SJCRH30 (cell line): Measurements from ENCODE around the gene PCYT1A. TPM values are rescaled to one million over a fixed set of nuclear protein-coding genes. Genes with fewer than 3 reads are reported as not detected.
A peak's percentile ranks its signal among the peaks of the same experiment; 100 is the strongest.
"Not testable (repeated sequence)": the region's sequence is repeated elsewhere in the genome, so short reads cannot be mapped to it uniquely, and the experiment has no call there.

ENCODE experiments used
- DNase-seq, 2 experiments: peaks; one replicate each; pipeline ENCODE4 v3.0.0-alpha.2; 2015 to 2020
- H3K27ac ChIP-seq: fragments of 250-450 bp; sonication (Bioruptor Pico); 2 replicates; pipeline ENCODE4 v1.5.1; 2020; ENCODE audit warnings: mild to moderate bottlenecking, moderate library complexity
- H3K27me3 ChIP-seq: fragments of 250-450 bp; sonication (Bioruptor Pico); 2 replicates; pipeline ENCODE4 v1.5.1; 2020; ENCODE audit warnings: mild to moderate bottlenecking, moderate library complexity
- H3K36me3 ChIP-seq: fragments of 250-450 bp; sonication (Bioruptor Pico); 2 replicates; pipeline ENCODE4 v1.5.1; 2020; ENCODE audit warnings: mild to moderate bottlenecking, moderate library complexity
- H3K4me1 ChIP-seq: fragments of 250-450 bp; sonication (Bioruptor Pico); 2 replicates; pipeline ENCODE4 v1.5.1; 2020; ENCODE audit warnings: mild to moderate bottlenecking, moderate library complexity
- H3K4me3 ChIP-seq: fragments of 250-450 bp; sonication (Bioruptor Pico); 2 replicates; pipeline ENCODE4 v1.5.1; 2020; ENCODE audit warnings: mild to moderate bottlenecking, moderate library complexity
- H3K9me3 ChIP-seq: fragments of 250-450 bp; sonication (Bioruptor Pico); replicated peaks from 2 replicates; pipeline ENCODE4 v1.5.1; 2020; ENCODE audit warnings: mild to moderate bottlenecking, moderate library complexity
- total RNA-seq: library from RNA; depleted of rRNA; stranded (reverse); fragments of >200 nt; shearing (Covaris generic); gene quantifications from 2 replicates; pipeline ENCODE4 v1.2.3, GENCODE V29; 2014; rRNA removed

PCYT1A gene
- total RNA-seq: 17.7 and 19.6 TPM in 2 replicates

DNA sequence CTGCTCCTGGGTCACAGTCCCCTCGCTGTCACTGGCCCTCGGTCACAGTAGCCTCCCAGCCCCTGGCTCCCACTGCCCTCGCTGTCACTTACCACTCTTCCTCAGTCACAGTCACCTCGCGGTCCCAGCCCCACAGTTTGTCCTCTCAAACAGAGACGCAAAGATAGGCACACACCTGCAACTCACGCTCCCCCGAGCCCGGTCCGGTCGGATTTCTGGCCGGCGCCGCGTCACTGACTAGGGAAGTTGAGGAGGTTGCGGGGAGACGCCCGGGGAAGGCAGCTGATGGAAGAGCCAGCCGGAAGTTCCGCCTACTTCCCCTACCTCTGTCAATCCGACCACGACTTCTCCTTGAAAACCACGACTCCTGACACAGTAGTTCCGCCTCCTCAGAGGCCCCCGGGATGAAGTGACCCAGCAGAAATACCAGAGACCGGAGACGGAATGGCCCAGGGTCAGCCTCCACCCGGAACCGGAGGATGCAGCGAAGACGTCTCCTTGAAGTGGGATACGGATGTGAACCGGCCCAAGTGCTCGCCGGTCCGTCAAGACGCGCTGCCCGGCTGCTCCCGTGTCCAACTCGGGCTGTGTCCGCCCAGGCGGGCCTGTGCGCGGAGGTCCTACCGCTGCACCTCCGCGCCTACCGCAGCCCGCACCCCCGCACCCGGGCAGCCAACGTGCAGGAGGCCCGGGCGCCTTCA is at the start of gene PCYT1A:
Gene PCYT1A, minus strand, starts transcription at position 287 of the 701 bp plus-strand sequence. CDS start 17,195 bp downstream, outside the sequence.
- Histone ChIP-seq H3K4me3 (peak within 1 kb of the TSS; percentile 83), H3K9me3 (no peaks in the 10 kb centered on the region), H3K36me3 (no peaks in the 10 kb centered on the region), H3K4me1 (0 out of 2 replicates have a peak, but pooled peaks cover 3% of the 10 kb centered on the region), H3K27me3 (no peaks in the 10 kb centered on the region), H3K27ac (peak within 1 kb of the TSS; percentile 86)
- DNase-seq: peak; percentile 91 to 94

DNA sequence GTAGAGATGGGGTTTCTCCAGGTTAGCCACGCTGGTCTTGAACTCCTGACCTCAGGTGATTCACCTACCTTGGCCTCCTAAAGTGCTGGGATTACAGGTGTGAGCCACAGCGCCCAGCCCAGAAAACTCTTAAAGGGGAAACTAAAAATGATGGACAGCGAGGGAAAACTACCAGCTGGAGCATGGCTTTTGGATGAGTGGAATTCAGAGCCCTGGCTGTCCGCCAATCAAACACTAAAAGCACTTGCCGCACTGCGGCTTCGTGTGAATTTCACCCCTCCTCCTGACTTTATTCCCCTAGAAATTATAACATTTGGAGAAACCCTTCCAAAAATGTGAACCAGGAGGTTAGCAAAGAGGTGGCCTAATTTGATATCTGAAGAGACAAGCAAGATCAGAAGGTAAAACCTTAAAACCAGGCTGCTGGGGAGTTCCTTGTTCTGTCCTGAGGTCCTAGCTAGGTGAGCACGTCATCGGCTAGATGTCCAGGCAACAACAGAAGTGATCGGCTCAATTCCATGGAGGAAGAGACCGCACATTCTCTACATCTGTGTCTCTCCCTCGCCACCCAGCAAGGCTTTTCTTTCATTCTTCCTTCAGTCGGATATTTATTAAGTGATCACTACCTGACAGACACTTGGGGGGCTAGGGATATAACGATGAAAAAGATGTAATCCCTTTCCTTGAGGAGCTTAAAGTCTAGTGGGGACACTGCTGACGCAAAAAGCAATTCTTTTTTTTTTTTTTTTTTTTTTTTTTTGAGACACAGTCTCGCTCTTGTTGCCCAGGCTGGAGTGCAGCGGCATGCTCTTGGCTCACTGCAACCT is 49.0 kb upstream of the PCYT1A start:
- Histone ChIP-seq H3K4me1 (peaks cover 20% of the 10 kb centered on the region), H3K9me3 (no peaks in the 10 kb centered on the region), H3K4me3 (no peak overlapping the region), H3K27ac (no peak overlapping the region), H3K27me3 (no peaks in the 10 kb centered on the region), H3K36me3 (no peaks in the 10 kb centered on the region)
- peak; percentile 51 to 65 for DNase-seq

DNA sequence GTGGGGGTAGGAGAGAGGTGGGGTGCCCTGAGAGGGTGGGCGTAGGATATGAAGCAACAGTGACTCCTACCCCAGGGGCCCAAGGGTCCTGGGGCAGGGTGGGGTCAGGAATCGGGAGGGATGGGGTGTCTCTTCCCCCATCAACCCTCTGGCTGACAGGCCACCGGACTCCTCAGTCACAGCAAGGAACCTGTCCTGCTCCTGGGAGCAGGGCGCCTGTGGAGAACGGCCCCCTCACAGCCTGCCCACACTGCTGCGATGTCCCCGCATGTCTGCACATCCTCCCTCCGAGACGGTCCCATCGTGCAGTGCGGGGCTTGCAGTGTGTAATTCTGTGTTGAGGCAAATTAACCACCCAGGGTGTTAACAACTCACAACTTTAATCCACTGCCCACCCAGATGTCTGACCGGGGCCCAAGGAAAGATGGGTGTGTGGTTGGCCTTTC is 48.0 kb upstream of the PCYT1A start:
- H3K4me1 ChIP-seq: peaks cover 20% of the 10 kb centered on the region
- no peak for DNase-seq
- H3K4me3 ChIP-seq: peak overlapping the region; percentile 34
- no peaks in the 10 kb centered on the region for H3K27me3 ChIP-seq
- no peaks in the 10 kb centered on the region for H3K9me3 ChIP-seq
- H3K36me3 ChIP-seq: no peaks in the 10 kb centered on the region
- H3K27ac ChIP-seq: no peak overlapping the region

DNA sequence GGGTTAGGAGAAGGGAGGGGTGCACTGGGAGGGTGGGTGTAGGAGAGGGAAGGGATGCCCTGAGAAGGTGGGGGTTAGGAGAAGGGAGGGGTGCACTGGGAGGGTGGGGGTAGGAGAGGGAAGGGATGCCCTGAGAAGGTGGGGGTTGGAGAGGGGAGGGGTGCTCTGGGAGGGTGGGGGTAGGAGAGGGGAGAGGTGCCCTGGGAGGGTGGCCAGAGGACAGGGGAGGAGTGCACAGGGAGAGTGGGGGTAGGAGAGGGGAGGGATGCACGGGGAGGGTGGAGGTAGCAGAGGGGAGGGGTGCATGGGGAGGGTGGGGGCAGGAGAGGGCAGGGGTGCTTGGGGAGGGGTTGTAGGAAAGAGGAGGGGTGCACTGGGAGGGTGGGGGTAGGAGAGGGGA is 47.5 kb upstream of the PCYT1A start:
- Histone ChIP-seq H3K9me3 (no peaks in the 10 kb centered on the region), H3K4me3 (no peak overlapping the region), H3K4me1 (peaks cover 20% of the 10 kb centered on the region)

DNA sequence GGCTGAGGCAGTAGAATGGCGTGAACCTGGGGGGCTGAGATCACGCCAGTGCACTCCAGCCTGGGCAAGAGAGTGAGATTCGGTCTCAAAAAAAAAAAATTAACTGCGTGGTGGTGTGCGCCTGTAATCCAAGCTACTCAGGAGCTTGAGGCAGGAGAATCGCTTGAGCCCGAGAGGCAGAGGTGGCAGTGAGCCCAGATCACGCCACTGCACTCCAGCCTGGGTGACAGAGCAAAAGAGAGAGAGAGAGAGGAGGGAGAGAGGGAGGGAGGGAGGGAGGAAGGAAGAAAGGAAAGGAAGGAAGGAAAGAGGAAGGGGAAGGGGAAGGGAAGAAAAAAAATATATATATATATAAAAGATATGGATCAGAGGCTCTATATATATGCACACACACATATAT is 44.6 kb upstream of the PCYT1A start:
- H3K27ac ChIP-seq: no peak overlapping the region
- no peak overlapping the region for H3K4me3 ChIP-seq
- H3K4me1 ChIP-seq: peaks cover 9% of the 10 kb centered on the region; the same call in 1 of the 2 replicates
- H3K36me3 ChIP-seq: no peaks in the 10 kb centered on the region
- H3K27me3 ChIP-seq: no peaks in the 10 kb centered on the region
- no peaks in the 10 kb centered on the region for H3K9me3 ChIP-seq
- DNase-seq: no peak

More for the DNA sequence above, 47.5 kb upstream of the PCYT1A start:
- no peak overlapping the region for H3K27ac ChIP-seq
- H3K36me3 ChIP-seq: no peaks in the 10 kb centered on the region
- no peak for DNase-seq
- H3K27me3 ChIP-seq: no peaks in the 10 kb centered on the region

DNA sequence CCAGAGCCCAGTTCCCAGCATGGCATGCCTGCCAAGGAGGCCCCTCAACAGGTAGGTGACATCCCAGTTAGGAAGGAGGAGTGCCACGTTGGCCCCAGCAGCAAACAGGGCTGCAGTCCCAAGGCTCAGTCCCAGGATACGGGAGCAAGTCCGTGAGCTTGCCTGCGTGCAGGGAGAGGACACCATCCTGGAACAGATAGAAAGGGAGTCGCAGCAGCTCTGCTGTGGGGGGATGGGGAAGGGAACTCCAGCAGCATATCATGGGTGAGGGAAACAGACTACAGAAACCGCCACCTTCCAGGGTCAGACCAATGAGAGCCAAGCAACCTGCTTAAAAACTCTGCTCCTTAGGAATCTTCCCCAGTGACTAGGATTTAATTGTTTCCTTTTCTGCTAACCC is 39.9 kb upstream of the PCYT1A start:
- Histone ChIP-seq H3K4me3 (no peak overlapping the region), H3K27ac (no peak overlapping the region), H3K36me3 (no peaks in the 10 kb centered on the region), H3K4me1 (peaks cover 14% of the 10 kb centered on the region), H3K27me3 (no peaks in the 10 kb centered on the region), H3K9me3 (no peaks in the 10 kb centered on the region)
- no peak for DNase-seq

DNA sequence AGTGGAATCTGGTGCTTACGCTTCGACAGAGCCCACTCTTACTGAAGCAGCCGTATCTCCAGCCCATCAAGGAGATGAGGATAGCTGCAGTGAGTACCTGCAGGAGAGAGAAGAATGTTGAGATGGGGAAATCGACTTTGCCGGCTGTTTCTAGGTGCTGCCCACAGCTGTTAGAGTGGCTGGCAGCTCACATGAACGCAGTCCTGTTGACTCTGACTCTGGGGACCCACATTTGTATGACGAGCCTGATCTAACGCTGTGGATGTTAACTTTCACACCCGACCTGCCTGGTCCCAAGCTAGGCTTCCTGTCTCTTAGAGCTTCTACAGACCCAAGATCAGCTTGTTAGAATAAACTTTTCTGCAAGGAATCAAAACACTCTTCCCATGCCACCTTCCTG is 39.4 kb upstream of the PCYT1A start:
- H3K9me3 ChIP-seq: no peaks in the 10 kb centered on the region
- no peak overlapping the region for H3K4me3 ChIP-seq
- no peak for DNase-seq
- no peaks in the 10 kb centered on the region for H3K27me3 ChIP-seq
- H3K4me1 ChIP-seq: peaks cover 14% of the 10 kb centered on the region
- no peak overlapping the region for H3K27ac ChIP-seq
- no peaks in the 10 kb centered on the region for H3K36me3 ChIP-seq

DNA sequence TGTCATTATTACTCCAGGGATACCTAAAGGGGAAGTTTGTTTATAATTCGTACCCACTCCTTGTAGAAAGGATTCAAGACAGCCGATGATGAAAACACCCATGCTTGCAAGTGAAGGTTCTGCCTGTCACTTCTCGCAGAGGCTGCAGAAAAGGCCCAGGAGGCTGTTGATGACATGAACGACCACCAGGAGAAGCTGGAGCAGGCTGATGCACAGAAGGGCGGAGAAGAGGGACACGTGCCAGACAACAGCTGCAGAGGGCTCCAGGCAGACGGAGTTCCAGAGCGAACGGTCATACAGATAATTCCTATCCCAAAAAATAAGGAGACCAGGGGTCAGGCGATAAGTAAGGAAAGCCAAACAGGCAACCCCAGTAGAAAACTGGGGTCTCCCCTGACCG is 36.2 kb upstream of the PCYT1A start:
- Histone ChIP-seq H3K4me1 (peaks cover 14% of the 10 kb centered on the region), H3K4me3 (peak overlapping the region; percentile 25), H3K9me3 (no peaks in the 10 kb centered on the region), H3K27me3 (no peaks in the 10 kb centered on the region), H3K36me3 (no peaks in the 10 kb centered on the region), H3K27ac (peak overlapping the region; percentile 78)
- DNase-seq: peak; percentile 92 to 94

DNA sequence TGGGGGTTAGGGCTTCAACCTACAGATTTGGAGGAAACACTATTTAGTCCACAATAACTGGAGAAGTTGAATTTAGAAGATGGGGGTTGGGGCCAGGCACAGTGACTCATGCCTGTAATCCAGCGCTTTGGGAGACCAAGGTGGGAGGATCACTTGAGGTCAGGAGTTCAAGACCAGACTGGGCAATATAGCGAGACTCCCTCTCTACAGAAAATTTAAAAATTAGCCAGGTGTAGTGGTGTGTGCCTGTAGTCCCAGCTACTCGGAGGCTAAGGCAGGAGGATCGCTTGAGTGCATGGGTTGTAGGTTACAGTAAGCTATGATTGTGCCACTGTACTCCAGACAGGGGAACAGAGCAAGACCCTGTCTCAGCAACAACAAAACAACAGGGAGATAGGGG is 35.5 kb upstream of the PCYT1A start:
- DNase-seq: no peak
- H3K36me3 ChIP-seq: no peaks in the 10 kb centered on the region
- peaks cover 14% of the 10 kb centered on the region for H3K4me1 ChIP-seq
- H3K27me3 ChIP-seq: no peaks in the 10 kb centered on the region
- no peaks in the 10 kb centered on the region for H3K9me3 ChIP-seq
- no peak overlapping the region for H3K4me3 ChIP-seq
- H3K27ac ChIP-seq: no peak overlapping the region

DNA sequence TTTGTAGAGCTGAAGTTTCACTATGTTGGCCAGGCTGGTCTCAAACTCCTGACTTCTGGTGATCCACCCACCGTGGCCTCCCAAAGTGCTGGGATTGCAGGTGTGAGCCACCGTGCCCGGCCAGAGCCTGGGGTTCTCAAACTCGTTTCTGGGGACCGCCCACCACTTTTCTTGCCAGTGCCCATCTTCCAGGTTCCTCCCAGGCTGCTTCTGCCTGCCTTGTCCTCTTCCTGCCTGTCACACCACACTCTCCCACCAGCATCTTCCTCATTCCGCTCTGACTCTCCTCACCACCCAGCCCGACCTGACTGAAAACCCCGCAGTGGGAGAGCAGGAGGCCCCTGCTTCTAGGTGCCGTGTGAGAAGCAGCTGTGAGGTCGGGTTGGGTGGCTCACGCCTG is 33.6 kb upstream of the PCYT1A start:
- H3K27ac ChIP-seq: no peak overlapping the region
- H3K4me3 ChIP-seq: no peak overlapping the region
- DNase-seq: no peak
- H3K36me3 ChIP-seq: no peaks in the 10 kb centered on the region
- peaks cover 14% of the 10 kb centered on the region for H3K4me1 ChIP-seq
- no peaks in the 10 kb centered on the region for H3K27me3 ChIP-seq
- no peaks in the 10 kb centered on the region for H3K9me3 ChIP-seq

DNA sequence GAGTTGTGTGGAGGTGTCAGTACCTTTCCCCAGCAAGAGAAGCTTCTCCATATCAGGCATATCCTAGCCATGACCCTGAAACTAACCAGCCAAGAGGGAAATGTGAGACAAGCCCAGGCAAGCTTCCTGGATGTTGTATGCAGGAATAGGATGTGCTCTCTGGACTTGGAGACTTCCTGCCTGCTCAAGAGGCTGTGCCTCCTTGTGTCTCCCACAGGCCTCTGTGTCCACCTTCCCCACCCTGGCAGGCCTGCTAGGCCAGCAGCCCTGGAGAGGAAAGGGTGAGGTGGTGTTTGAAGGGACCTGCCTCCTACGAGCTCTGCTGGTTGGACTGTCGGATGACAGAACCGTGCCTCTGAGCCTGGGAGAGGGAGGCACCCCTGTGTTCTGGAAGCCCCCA is 32.6 kb upstream of the PCYT1A start:
- peaks cover 14% of the 10 kb centered on the region for H3K4me1 ChIP-seq
- no peaks in the 10 kb centered on the region for H3K36me3 ChIP-seq
- peak in 1 of 2 experiments; percentile 34 for DNase-seq
- H3K27me3 ChIP-seq: no peaks in the 10 kb centered on the region
- no peaks in the 10 kb centered on the region for H3K9me3 ChIP-seq
- no peak overlapping the region for H3K4me3 ChIP-seq
- no peak overlapping the region for H3K27ac ChIP-seq

DNA sequence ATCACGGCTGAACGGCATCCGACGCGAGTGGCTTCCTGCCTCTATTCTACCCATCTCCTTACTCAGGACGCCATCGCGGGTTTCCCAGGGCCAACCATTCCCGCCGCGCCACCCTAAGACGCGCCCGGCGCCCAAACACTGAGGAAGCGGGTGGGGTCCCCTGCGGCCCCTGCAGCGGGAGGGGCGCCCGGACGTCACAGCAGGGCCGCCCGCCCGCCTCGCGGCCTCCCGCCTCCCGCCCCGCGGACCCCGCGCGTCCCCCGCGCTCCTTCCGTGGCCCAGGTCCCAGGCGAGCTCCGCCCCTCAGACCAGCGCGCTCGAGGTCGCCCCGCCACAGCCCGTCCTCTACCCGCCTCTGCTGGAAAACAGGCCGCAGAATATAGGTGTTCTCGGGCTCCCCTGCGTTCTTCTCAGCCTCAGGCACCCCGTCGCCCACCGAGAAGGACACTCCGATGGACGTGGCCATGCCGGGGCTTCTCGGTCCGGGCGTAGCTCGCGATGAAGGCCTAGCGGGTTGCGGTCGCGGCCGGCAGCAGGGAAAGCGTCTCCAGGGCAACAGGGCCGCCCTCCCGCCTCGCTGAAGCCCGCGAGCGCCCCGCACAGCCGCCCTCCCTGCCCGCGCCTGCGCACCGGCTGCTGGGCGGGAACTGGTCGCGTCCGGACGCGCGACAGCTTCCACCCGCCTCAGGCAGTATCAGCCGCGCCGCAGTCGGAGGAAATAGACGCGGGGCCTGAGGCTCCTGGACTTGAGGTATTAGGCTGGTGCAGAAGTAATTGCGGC is 30.4 kb upstream of the PCYT1A start, which contains the start of gene DYNLT2B:
Gene DYNLT2B, minus strand, starts transcription at position 554 of the 781 bp plus-strand sequence. Its CDS starts 88 bp downstream, at position 466.
- no peaks in the 10 kb centered on the region for H3K36me3 ChIP-seq
- peak within 1 kb of the TSS; percentile 69 for H3K27ac ChIP-seq
- no peaks in the 10 kb centered on the region for H3K9me3 ChIP-seq
- no peaks in the 10 kb centered on the region for H3K27me3 ChIP-seq
- no peaks in the 10 kb centered on the region for H3K4me1 ChIP-seq
- peak within 1 kb of the TSS; percentile 88 for H3K4me3 ChIP-seq
- DNase-seq: peak; percentile 86 to 87

DNA sequence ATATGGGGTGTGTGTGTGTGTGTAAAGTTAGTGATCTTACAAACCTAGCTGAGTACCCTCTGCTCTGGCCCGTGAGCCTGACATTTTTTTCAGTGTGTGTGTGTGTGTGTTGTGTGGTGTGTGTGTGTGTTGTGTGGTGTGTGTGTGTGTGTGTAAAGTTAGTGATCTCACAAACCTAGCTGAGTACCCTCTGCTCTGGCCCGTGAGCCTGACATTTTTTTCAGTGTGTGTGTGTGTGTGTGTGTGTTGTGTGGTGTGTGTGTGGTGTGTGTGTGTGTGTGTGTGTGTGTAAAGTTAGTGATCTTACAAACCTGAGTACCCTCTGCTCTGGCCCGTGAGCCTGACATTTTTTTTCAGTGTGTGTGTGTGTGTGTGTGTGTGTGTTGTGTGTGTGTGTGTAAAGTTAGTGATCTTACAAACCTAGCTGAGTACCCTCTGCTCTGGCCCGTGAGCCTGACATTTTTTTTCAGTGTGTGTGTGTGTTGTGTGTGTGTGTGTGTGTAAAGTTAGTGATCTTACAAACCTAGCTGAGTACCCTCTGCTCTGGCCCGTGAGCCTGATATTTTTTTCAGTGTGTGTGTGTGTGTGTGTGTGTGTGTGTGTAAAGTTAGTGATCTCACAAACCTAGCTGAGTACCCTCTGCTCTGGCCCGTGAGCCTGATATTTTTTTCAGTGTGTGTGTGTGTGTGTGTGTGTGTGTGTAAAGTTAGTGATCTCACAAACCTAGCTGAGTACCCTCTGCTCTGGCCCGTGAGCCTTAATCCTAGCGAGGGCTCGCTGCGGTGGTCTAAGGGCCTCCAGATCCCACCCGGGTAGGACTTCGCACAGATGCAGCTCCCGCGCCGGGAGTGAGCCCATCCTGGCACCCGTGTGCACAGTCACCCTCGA is 29.5 kb upstream of the PCYT1A start:
- H3K27me3 ChIP-seq, DNase-seq, H3K9me3 ChIP-seq, H3K36me3 ChIP-seq, H3K4me1 ChIP-seq: not testable (repeated sequence)
- Histone ChIP-seq H3K27ac (peak overlapping the region; percentile 69), H3K4me3 (peak overlapping the region; percentile 88)

DNA sequence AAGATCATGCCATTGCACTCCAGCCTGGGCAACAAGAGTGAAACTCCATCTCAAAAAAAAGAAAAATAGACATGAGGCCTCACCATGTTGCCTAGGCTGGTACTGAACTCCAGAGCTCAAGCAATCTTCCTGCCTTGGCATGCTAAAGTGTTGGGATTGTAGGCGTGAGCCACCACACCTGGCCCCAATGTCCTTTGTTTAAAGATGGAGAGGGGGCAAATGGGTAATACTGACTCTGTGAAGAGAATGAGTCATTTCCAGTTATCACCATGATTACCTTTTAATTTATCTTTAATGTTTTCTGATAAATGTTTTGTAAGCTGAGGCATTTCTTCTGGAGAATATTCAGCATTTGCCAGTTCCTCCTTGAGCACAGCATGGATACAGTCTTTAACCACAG is 28.3 kb upstream of the PCYT1A start:
- no peaks in the 10 kb centered on the region for H3K9me3 ChIP-seq

More for the DNA sequence above, 28.3 kb upstream of the PCYT1A start:
- H3K36me3 ChIP-seq: no peaks in the 10 kb centered on the region
- H3K27me3 ChIP-seq: no peaks in the 10 kb centered on the region
- no peak for DNase-seq
- H3K4me3 ChIP-seq: no peak overlapping the region
- H3K27ac ChIP-seq: no peak overlapping the region
- H3K4me1 ChIP-seq: no peaks in the 10 kb centered on the region
